Right renal pelvis (tissue), 4 donors: Measurements from ENCODE around the gene TAF6. TPM values are rescaled to one million over a fixed set of nuclear protein-coding genes. Genes with fewer than 3 reads are reported as not detected.

ENCODE experiments used
- DNase-seq, 4 donors: peaks; one replicate each; pipeline ENCODE4 v3.0.0-alpha.2; 2013; ENCODE audit warnings: low read depth in 4 of 4, low spot score in 3 of 4, missing footprints in 1 of 4
- polyA plus RNA-seq, 4 donors: library from polyadenylated mRNA; unstranded; fragments of 120-200 nt; gene quantifications; one replicate each; pipeline ENCODE4 v1.2.1, GENCODE V29; 2013; ENCODE audit not compliant: insufficient read length in 4 of 4

The TAF6 gene
- 10 to 100 TPM; 53.9 to 64.5 (median 60.1) TPM for polyA plus RNA-seq

DNA sequence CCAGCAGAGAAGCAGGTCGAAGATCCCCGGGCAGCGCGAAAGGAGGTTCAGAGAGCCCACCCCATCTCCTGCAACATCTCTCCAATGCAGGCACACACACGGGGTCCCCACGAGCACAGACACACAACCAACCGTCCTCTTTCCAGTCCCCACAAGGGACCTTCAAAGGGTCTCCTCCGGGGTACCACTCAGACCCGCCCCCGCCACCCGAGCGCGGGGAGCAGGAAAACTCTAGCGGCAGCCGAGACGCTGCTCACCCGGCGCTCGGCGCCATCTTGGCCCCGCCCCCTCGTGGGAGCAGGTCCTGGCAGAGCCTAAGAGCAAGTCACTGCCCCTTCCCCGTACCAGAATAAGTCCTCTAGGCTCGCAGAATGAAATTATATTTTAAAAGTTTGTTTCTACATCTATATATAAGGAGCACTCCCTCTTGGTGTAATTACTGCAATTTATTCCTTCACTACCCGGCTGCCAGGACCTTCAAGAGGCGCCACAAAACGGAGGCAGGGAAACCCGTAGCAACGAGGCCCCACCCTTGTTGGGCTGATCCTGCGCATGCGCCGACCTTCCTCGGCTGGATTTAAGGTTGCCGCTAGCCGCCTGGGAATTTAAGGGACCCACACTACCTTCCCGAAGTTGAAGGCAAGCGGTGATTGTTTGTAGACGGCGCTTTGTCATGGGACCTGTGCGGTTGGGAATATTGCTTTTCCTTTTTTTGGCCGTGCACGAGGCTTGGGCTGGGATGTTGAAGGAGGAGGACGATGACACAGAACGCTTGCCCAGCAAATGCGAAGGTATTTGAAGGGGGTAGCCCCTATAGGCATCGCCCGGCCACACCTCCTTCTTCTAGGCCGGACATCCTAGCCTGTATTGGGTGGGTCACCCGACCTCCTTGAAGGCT is at the start of gene TAF6, which contains the start of gene CNPY4:
TAF6 (minus strand) TSS at position 287 of the 898 bp plus-strand sequence. CDS start 5,149 bp downstream, outside the sequence.
CNPY4 (plus strand) TSS at position 563 of the 898 bp plus-strand sequence; CDS start at position 674, 111 bp downstream.
- peak; percentile 91 to 95 (median 94) for DNase-seq

DNA sequence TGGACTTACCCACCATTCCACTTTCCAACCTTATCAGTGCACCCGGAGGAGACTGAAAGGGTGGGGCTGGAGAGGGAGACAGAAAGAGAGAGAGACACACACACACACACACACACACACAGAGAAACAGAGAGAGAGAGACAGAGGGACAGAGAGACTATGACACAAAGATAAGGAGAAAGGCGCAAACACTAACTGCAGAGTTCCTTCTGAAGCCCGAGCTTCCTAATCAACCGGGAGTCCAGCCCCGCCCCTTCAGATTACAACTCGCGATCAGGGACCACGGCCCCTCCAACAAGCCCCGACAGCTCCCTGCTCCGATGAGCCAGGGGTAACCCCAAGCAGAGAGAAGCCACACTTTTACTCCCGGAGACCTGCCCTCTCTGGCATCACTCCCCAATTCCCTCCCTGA is 48.8 kb upstream of the TAF6 start:
- no peak for DNase-seq

DNA sequence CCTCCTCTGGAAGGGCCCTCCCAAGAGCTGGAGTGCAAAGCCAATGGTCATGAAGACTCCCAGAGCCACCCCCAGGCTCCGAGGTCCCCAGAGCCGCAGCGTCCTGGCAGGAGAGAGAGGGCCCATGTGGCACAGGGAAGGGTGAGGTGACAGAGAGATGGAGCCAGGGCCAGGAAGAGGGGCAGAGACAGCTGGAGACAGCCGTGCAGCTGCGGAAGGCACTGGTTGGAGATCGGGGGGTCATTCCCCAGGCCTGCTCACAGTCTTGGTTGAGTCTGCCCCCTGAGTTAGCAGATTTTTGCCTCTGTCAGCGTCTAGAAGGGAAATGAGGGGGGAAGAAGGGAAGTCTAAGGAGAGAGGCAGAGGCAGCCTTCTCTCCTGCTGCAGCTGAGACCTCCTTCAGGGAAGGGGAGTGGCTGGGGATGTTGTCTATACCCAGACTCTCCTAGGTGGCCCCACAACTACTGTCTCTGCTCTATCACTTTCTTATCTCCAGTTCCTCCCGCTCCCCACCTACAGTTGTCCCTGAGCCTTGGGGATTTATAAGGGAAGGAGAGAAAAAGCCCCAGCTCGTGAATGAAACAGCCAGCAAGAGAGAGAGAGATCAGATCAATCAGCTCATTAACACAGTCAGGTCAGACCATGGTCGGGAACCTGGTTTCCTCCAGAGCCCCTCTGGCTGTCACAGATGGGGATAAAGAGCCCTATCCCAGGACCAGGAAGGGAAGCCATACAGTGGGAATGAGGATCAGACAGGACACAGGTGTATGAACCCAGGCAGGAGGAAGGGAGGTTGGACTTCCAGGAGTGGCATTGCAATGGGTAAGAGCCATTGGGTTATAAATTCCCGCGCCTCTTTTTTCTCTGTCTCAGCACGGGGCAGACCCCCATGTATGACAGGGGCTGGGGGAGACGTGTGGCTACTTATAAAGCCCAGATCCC is 48.1 kb upstream of the TAF6 start:
- no peak for DNase-seq

DNA sequence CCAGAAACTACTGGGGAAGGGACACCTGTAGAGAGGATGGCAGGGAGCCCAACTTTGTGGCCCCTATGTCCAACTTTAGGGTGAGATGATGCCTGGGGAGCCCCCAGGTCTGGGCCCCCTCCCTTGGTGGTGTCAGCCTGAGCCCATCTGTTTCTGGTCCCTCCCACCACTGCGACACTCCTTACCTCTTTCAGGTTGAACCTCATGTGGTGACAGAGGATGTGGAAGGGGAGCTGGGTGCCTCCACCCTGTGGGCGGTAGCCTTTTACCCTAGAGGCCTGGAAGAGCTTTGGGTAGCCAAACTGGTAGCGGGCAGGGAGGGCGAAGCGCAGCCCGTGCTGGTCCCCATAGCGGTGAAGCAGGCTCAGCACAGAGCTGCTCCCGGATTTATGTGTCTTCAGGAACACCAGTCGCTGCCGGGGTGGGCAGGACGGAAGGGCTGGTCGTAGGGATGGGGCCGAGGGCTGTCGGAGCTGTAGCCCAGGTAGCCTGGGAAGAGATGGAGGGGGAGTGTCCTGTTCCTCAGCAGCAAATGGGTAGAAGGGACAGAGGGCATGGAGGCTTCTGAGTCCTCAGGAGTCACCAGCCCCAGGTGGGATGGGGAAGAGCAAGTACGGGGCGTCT is 47.3 kb upstream of the TAF6 start:
- no peak for DNase-seq

DNA sequence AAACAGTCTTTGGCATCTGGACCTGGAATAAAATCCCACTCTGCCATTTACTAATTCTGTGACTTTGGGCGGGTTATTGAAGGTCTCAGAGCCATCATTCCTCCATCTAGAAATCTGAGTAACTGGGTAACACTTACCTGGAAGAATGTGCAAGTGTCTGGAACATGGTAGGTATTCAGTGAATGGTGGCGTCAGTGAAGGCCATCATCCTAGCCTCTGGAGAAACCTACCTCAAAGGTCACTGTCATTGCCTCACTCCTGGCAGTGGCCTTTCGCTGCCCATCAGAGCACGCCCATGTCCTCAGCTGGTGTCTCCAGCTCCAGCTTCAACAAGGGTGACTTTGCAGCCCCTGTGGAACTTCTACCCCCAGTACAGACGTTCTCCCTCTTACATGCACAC is 44.7 kb upstream of the TAF6 start:
- DNase-seq = no peak

GRCh38 chr7:100163006-100163531 is 43.9 kb upstream of the TAF6 start:
- no peak for DNase-seq

- no peak for DNase-seq
Observed at GRCh38 chr7:100160067-100160466, 40.9 kb upstream of the TAF6 start.

DNA sequence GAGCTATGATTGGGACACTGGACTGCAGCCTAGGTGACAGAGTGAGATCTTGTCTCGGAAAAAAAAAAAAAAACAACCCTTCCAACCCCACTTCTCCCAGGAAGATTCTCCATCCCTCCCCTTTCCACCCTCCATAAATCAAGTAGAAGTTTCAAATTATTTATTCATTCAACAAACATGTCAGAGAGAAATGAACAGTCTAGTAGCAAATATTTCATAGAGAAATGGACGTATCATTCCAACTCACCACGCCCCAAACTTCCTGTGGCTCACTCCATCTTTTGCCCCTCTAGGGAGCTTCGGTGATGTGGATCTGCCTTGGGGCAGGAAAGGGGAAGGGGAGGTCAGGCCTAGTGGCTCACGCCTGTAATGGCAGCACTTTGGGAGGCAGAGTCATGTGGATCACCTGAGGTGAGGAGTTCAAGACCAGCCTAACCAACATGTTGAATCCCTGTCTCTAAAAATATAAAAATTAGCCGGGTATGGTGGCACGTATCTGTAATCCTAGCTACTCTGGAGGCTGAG is 40.0 kb upstream of the TAF6 start:
- DNase-seq = no peak

DNA sequence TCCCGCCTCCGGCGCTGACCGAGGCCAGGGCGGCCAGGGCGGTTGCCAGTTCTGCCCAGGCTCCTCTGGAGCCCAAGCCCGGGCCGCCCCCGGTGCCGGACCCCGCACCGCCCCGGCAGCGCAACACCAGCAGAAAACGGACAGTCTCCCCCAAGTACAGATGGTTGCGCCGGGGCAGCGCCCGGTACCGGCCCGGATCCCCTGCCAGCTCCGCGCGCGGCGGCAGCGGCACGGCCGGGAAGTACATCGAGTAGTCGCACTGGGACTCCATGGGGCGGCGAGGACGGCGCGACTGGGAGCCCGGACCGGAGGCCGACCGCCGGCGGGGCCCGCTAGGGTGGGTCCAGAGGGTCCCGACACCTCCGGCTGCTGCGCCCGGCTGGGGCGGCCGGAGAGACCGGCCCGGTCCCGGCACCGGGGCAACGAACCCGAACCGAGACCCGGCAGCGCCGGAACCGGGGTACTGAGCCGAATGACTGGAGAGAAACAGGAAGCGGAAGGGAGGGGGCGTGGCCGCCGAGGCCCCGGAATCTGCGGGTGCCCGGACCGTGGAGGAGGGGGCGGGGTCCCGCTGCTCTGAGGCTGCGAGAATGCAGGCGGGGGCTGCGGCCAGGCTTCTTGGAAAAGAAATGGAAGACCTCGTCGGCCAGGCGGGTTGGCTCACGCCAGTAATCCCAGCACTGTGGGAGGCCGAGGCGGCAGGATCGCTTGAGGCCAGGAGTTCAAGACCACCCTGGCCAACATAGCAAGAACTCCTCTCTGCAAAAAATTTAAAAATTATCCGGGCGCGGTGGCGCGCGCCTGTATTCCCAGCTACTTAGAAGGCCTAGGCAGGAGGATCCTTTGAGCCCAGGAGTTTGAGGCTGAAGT is 39.3 kb upstream of the TAF6 start, which contains the start of gene TRAPPC14:
TRAPPC14 (minus strand) TSS at position 495 of the 870 bp plus-strand sequence; CDS start at position 271, 224 bp downstream.
- DNase-seq = peak; percentile 80 to 89 (median 86)

GRCh38 chr7:100157334-100158228 is 38.4 kb upstream of the TAF6 start:
- no peak for DNase-seq

- DNase-seq = no peak
Observed at GRCh38 chr7:100157069-100157333, 37.8 kb upstream of the TAF6 start.

DNA sequence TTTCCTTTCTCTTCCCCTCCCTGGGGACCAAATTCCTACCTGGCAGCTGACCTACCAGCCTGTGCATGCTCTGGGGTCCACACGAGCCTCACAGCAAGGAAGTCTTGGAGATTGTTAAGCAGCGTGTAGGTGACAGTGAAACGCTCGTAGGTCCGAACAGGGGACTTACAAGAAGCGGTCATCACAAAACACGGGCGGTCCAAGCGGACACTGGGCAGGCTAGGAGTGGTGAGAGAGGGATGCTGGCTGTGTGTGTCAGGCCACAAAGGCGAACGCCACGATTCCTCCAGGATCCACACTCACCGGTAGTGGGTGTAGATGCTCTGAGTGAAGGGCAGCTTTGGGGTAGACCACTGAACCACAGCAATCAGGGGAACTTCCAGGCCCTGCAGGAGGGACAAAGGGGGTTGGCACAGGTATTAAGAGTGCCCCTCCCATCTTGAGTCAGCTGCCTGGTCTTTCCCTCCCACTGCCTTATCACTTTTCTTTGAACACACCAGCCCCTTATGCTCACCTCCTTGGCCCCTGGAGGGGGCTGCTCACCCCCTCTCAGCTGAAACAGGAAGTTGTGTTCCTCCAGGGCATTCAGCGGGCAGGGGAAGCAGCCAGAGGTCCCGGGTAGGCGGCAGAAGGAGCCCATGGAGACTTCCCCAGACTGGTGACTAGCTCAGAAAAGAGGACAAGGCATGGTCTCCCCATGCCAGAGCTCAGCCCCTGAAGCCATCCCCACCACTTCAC is 37.3 kb upstream of the TAF6 start:
- no peak for DNase-seq

DNA sequence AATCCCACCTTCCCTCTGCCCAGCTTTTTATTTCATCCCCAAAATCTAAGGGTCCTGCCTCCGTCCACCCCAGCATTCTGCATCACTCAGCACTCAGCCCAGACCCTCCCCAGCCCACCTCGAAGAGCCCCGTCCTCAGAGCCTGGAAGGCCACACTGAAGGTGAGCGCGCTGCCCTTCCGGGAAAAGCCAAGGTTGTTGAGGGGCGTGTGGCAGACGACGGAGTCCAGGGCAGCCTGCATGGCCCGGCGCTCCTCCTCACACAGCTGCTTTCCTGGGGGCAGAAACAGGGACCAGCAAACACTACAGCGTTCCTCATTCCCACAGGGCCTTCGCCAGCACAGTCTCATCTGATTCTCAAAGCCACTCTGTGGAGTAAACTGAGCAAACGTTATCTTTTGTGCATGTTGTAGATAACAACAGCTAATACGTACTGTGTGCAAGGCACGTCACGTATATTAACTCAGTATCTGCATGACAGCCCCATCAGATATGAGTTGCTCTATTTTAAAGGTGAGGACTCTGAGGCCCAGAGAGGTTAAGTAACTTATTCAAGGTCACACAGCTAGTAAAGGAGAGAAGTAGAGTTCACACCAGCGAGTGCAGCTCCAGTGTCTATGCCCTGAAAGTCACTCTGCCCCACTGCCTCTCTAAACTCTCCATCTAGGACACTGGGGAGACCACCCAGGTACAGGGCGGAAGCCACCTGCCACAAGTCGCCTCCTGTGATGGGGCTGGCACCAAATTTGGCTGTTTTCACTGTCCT is 36.6 kb upstream of the TAF6 start:
- DNase-seq = no peak

DNA sequence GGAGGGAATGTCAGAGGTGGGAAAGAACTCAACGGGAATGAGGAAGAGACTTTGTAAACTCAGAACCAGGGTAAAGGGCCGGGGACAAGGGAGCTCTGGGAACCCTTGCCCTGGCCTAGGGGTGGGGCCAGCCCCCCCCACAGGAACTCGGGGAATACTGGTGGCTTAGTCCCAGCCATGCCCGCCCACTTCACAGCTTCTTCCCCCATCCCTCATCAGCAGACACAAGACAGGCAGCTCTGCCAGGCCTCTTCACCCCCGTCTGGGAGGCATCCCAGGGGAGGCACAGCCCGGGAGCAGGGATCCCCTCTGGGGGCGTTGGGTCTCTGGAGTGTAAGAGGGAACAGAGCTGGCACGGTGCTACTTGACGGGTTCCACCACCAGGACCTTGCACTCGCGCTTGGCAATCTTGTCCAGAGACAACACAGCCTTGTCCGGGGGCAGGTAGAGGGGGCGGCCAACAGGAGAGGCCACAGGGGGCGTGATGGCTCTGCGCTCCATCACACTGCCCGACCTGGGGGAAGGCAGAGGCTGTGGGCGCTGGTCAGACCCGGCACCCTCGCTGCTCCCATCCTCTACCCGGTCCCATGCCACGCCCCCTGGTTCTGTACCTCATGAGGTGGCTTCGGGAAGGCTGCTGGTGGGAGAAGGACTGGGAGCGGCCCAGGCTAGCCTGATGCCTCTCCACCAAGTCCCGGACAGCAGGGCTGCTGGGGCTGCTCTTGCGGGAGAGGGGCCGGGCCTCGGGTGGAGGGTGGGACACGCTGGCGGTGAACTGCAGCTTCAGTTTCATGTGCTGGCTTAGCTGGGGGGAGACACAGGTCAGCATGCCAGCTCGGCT is 35.7 kb upstream of the TAF6 start:
- DNase-seq = no peak

- no peak for DNase-seq
Observed at GRCh38 chr7:100153708-100154535, 34.8 kb upstream of the TAF6 start.
